Transverse colon (tissue), 3 donors: ENCODE data around the gene THADA.

Experiments used
- CTCF ChIP-seq, 5 experiments: fragments of 200-600 bp in 3 of 5; fragments of 450-650 bp in 2 of 5; sonication (generic) in 3 of 5; IDR thresholded peaks; 1 replicate in 2 of 5; 2 replicates in 3 of 5; pipeline ENCODE4 v1.5.1; 2016 to 2017; ENCODE audit warnings: antibody characterized with exemption in 5 of 5, inconsistent platforms in 3 of 5, mild to moderate bottlenecking in 2 of 5, moderate library complexity in 1 of 5
- POLR2A ChIP-seq: fragments of 450-650 bp; IDR thresholded peaks from one replicate; pipeline ENCODE4 v1.6.1; 2016; ENCODE audit warnings: antibody characterized with exemption, mild to moderate bottlenecking, moderate library complexity

- TF ChIP-seq CTCF (IDR thresholded peaks at IDR 0.05) (no peak), POLR2A (no peak)
Observed at GRCh38 chr2:43436431-43436830, 159.4 kb downstream of the THADA start.
